Stimulated activated CD4-positive, alpha-beta T cell treated with anti-CD3 and anti-CD28 coated beads, Interleukin-2, amount 100 ng/mL, for 24 hours (primary cell): ENCODE measurements around the gene VPS41.

Experiments
- DNase-seq, 2 donors: peaks; one replicate each; pipeline ENCODE4 v3.0.0-alpha.2; 2020

The VPS41 gene

GRCh38 chr7:38716397-38716796 lies 192.6 kb downstream of the VPS41 start:
- no peak for DNase-seq

GRCh38 chr7:38709123-38709522 lies 199.9 kb downstream of the VPS41 start:
- DNase-seq, result no peak

- no peak for DNase-seq
Observed at GRCh38 chr7:38704751-38705150, 204.2 kb downstream of the VPS41 start.

GRCh38 chr7:38704041-38704547 lies 204.9 kb downstream of the VPS41 start:
- DNase-seq, result no peak

GRCh38 chr7:38703093-38703492 lies 205.9 kb downstream of the VPS41 start:
- no peak for DNase-seq

GRCh38 chr7:38702002-38702535 lies 206.9 kb downstream of the VPS41 start:
- no peak for DNase-seq

- no peak for DNase-seq
Observed at GRCh38 chr7:38700116-38700515, 208.9 kb downstream of the VPS41 start.

- DNase-seq, result no peak
Observed at GRCh38 chr7:38699471-38699870, 209.5 kb downstream of the VPS41 start.

GRCh38 chr7:38694326-38694725 lies 214.7 kb downstream of the VPS41 start:
- no peak for DNase-seq

- DNase-seq, result no peak
Observed at GRCh38 chr7:38686888-38687287, 222.1 kb downstream of the VPS41 start.

GRCh38 chr7:38685851-38686250 lies 223.1 kb downstream of the VPS41 start:
- DNase-seq, result no peak

- no peak for DNase-seq
Observed at GRCh38 chr7:38682606-38683005, 226.4 kb downstream of the VPS41 start.

GRCh38 chr7:38681882-38682281 lies 227.1 kb downstream of the VPS41 start:
- DNase-seq, result no peak

- DNase-seq, result no peak
Observed at GRCh38 chr7:38679419-38679818, 229.6 kb downstream of the VPS41 start.

- DNase-seq, result no peak
Observed at GRCh38 chr7:38678698-38679054, 230.3 kb downstream of the VPS41 start.

GRCh38 chr7:38677981-38678697 lies 230.9 kb downstream of the VPS41 start:
- no peak for DNase-seq

GRCh38 chr7:38675494-38676106 lies 233.4 kb downstream of the VPS41 start:
- DNase-seq, result no peak

- DNase-seq, result no peak
Observed at GRCh38 chr7:38674513-38674912, 234.5 kb downstream of the VPS41 start.

GRCh38 chr7:38673795-38674194 lies 235.2 kb downstream of the VPS41 start:
- no peak for DNase-seq
